Lower lobe of right lung (tissue), 2 donors: ENCODE measurements around the gene TAGLN2. TPM values are rescaled to one million over a fixed set of nuclear protein-coding genes. Genes with fewer than 3 reads are reported as not detected.

Source experiments
- ATAC-seq, 2 donors: fragments of 200-7000 bp; cut with Tn5 transposase; one replicate each; pipeline ENCODE4 v1.9.1; 2020 to 2022; ENCODE audit warnings: mild to moderate bottlenecking in 2 of 2, moderate library complexity in 2 of 2
- DNase-seq: peaks from one replicate; pipeline ENCODE4 v3.0.0-alpha.2; 2020
- H3K27ac ChIP-seq: fragments of 200-600 bp; one replicate; pipeline ENCODE4 v1.8.0; 2022
- H3K27me3 ChIP-seq: fragments of 200-600 bp; one replicate; pipeline ENCODE4 v1.8.0; 2022; ENCODE audit warnings: low read depth
- H3K36me3 ChIP-seq: fragments of 200-600 bp; one replicate; pipeline ENCODE4 v1.8.0; 2022; ENCODE audit warnings: mild to moderate bottlenecking
- H3K4me1 ChIP-seq: fragments of 200-600 bp; one replicate; pipeline ENCODE4 v1.8.0; 2022
- H3K4me3 ChIP-seq: fragments of 200-600 bp; one replicate; pipeline ENCODE4 v1.8.0; 2022; ENCODE audit warnings: mild to moderate bottlenecking
- H3K9me3 ChIP-seq: fragments of 200-600 bp; one replicate; pipeline ENCODE4 v1.8.0; 2022
- intact Hi-C: fragments of 100-400 bp; cut with DNase I; formaldehyde crosslinking; loops from one replicate; pipeline ENCODE4 v1.11.0; 2022
- total RNA-seq: library from RNA; stranded (reverse); fragmentation: NEBNext Ultra II Directional; extraction: Animal tissue kit (Norgen Biotek cat#: 25700); gene quantifications from one replicate; pipeline ENCODE4 v1.2.1, GENCODE V29; 2021
- TF ChIP-seq, protein P1 (sequence below): fragments of 200-600 bp; IDR thresholded peaks from one replicate; pipeline ENCODE4 v1.8.0; 2022; ENCODE audit warnings: antibody characterized with exemption, mild to moderate bottlenecking
- donor health status: DM: no; HTN: yes; CAD: no; lungs with severe emphysema.

Gene TAGLN2
- total RNA-seq, 1 donor from 2014 or later, result 451 TPM

DNA sequence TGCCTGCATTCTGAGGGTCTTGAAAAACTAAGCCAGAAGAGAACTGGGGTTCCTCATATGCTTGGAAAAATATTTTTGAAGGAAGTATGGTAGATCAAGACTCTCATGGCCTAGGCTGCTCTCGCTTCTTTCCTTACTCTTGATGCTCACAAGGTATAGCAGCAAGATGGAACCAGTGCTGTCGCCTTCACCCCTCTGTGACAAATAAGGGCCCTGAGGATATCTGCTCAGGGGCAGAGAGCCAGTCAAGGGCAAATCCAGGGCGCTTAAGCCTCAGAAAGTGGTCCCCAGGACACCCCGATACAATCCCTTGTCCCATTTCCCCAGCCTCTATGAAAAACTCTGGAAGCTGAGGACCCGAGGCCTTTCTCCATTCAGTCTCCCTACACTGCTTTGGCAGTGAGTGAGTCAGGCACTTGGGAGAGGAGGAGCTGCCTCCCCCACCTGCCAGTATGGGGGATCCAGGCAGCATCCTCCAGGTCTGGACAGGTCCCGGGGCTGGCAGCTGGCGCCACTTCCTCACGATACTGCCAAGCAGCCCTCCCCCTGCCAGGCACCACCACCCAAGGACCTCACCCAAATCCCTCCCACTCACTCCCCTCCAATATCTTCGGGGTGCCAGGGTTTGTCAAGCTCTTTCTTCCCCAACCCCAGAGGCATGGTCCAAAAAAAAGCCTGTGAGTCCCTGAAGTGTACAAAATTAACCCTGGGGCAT lies 18.8 kb upstream of the TAGLN2 start:
- intact Hi-C loops, result no loop called here
- peaks cover 18% of the 10 kb centered on the region for H3K4me1 ChIP-seq
- no peak overlapping the region for H3K27ac ChIP-seq

DNA sequence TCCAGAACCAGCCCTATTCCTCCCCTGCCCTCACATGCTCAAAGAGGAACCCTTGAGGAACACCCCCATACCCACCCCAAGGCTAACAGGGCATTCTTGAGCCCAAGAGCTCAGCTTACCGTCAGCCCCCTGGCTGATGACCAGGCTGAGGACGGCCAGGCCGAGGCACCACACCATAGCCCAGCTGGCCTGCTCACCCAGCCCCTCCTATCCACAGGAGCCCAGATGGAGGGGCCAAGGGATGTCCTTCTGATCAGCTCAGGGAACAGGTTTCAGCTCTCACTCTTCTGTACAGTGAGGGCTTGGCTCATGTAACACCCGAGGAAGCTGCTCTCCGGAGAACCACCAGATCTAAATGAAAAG lies 18.0 kb upstream of the TAGLN2 start:
- no peak for ATAC-seq
- intact Hi-C loops, result no loop called here
- TF ChIP-seq, protein P1, sequence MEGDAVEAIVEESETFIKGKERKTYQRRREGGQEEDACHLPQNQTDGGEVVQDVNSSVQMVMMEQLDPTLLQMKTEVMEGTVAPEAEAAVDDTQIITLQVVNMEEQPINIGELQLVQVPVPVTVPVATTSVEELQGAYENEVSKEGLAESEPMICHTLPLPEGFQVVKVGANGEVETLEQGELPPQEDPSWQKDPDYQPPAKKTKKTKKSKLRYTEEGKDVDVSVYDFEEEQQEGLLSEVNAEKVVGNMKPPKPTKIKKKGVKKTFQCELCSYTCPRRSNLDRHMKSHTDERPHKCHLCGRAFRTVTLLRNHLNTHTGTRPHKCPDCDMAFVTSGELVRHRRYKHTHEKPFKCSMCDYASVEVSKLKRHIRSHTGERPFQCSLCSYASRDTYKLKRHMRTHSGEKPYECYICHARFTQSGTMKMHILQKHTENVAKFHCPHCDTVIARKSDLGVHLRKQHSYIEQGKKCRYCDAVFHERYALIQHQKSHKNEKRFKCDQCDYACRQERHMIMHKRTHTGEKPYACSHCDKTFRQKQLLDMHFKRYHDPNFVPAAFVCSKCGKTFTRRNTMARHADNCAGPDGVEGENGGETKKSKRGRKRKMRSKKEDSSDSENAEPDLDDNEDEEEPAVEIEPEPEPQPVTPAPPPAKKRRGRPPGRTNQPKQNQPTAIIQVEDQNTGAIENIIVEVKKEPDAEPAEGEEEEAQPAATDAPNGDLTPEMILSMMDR, result no peak
- H3K9me3 ChIP-seq, result no peaks in the 10 kb centered on the region
- H3K27me3 ChIP-seq, result peaks cover 15% of the 10 kb centered on the region
- no peak overlapping the region for H3K4me3 ChIP-seq
- peaks cover 17% of the 10 kb centered on the region for H3K4me1 ChIP-seq
- H3K27ac ChIP-seq, result no peak overlapping the region
- DNase-seq, result no peak
- H3K36me3 ChIP-seq, result no peaks in the 10 kb centered on the region

More for the DNA sequence above, 18.8 kb upstream of the TAGLN2 start:
- Histone ChIP-seq H3K36me3 (no peaks in the 10 kb centered on the region), H3K27me3 (peaks cover 15% of the 10 kb centered on the region), H3K4me3 (no peak overlapping the region), H3K9me3 (no peaks in the 10 kb centered on the region)
- TF ChIP-seq, protein P1, result no peak
- no peak for ATAC-seq
- DNase-seq, result no peak

DNA sequence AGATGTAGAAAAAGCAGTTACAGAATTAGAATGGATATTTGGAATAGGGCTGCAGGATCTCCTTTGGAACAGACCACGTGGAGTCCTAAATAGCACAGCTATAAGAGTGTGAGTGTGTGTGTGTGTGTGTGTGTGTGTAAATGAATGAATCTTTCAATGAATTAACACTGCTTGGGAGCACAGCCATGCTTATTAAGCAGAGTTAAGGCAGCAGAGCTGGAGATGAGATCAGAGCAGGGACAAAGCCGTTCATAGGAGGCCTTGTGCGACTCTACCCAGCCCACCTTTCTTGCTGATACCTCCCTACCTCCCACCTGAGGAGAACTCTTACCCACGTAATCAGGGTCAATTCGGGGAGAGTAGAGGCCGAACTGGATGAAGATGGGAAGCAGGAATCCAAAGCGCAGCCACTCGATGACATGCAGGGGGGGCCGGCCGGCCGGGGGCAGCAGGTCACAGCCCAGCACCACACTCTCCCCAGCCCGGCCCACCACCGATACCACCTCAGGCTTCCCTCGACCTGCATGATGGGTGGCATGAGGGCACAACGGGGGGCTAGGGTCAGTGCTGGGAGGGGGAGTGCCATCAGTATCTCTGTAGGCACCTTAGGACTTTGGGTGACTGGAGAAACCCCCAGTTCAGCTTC lies 17.4 kb upstream of the TAGLN2 start:
- H3K9me3 ChIP-seq, result no peaks in the 10 kb centered on the region
- DNase-seq (no peak), ATAC-seq (no peak)
- H3K4me1 ChIP-seq, result peaks cover 17% of the 10 kb centered on the region
- intact Hi-C loops, result no loop called here
- H3K27me3 ChIP-seq, result peaks cover 15% of the 10 kb centered on the region
- TF ChIP-seq, protein P1, result no peak
- H3K27ac ChIP-seq, result no peak overlapping the region
- H3K4me3 ChIP-seq, result no peak overlapping the region
- H3K36me3 ChIP-seq, result no peaks in the 10 kb centered on the region

DNA sequence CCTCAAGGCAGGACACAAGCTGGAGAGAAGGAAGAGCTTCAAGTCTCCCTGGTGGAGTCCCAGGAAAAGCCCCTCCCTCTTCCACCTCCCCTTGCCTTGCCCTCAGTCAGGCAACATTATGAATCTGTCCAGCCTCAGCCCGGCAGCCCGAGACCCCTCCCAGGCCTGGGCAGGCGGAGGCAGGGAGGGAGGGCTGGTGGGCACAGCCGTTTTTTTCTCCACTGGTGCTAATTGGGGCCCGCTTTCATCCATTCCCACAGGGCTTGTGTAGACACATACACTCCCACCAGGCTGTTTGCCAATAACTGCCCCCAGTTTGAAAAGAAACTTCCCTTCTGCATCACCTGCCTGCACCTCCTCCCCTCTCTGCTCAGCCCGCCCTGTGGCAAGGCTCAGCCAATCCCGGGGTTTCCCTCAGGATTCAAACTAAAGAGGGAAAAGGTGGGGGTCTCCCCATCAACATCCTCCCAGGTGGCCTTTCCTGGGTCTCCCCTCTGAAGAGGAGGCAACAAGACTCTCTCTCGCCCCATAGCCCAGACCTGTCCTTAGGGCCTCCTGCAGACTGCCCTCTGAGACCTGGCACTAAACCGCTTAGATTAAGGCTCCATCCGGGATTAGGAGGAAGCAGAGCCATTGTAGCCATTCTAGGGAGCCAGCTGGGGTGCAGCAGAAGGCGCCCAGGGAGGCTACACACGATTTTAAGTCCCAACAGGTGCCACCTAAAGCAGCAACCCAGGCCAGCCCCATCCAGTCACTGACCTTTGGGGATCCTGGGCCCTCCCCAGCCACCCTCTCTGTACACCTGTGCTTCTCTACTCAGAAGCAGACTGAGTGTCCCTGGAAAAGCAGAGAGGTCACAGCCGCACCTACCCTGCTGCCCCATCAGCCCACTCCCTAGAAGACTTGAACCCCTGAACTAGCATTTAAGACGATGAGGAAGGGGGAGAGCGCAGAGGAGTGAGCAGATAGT lies 16.6 kb upstream of the TAGLN2 start:
- H3K36me3 ChIP-seq, result no peaks in the 10 kb centered on the region
- DNase-seq (no peak), ATAC-seq (no peak)
- H3K4me3 ChIP-seq, result no peak overlapping the region
- no peaks in the 10 kb centered on the region for H3K9me3 ChIP-seq
- H3K27ac ChIP-seq, result no peak overlapping the region
- peaks cover 15% of the 10 kb centered on the region for H3K27me3 ChIP-seq
- TF ChIP-seq, protein P1, result no peak
- peaks cover 24% of the 10 kb centered on the region for H3K4me1 ChIP-seq
- intact Hi-C loops, result no loop called here

DNA sequence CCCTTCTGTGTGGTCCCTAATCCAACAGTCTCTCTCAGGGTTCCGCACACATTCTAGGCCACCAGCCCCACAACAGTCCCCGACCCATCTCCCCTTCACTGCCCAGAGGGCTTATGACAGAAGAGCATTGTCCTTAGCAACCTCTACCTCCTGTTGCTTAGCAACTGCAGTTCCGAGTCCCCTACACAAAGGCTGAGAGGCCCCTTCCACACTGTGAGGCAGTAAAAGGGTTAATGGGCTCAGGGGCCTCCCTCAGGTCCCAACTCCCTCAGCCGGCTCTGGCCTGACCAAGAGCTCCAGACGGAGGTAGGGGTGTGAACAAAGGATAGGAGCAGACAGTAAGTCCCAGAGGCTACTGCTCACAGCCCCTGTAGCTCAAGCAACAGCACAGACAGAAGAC lies 15.8 kb upstream of the TAGLN2 start:
- H3K27me3 ChIP-seq, result peaks cover 15% of the 10 kb centered on the region
- peaks cover 28% of the 10 kb centered on the region for H3K4me1 ChIP-seq
- H3K9me3 ChIP-seq, result no peaks in the 10 kb centered on the region
- intact Hi-C loops, result no loop called here
- TF ChIP-seq, protein P1, result no peak
- H3K27ac ChIP-seq, result no peak overlapping the region
- no peaks in the 10 kb centered on the region for H3K36me3 ChIP-seq
- no peak overlapping the region for H3K4me3 ChIP-seq
- no peak for DNase-seq
- no peak for ATAC-seq
